GM06990 (cell line): ENCODE measurements around the gene DDX11.
A peak's percentile ranks its signal among the peaks of the same experiment; 100 is the strongest.
"Not testable (repeated sequence)": the region's sequence is repeated elsewhere in the genome, so short reads cannot be mapped to it uniquely, and the experiment has no call there.

Experiments
- DNase-seq: peaks from one replicate; pipeline ENCODE4 v3.0.0-alpha.2; 2011; ENCODE audit not compliant: insufficient read length; ENCODE audit errors: extremely low read depth
- H3K27me3 ChIP-seq: replicated peaks from 2 replicates; pipeline ENCODE4 v1.6.0; 2011; ENCODE audit warnings: low read length; ENCODE audit not compliant: control insufficient read depth, insufficient read depth
- H3K36me3 ChIP-seq: 2 replicates; pipeline ENCODE4 v1.5.1; 2011; ENCODE audit warnings: low read length; ENCODE audit not compliant: control insufficient read depth, insufficient read depth
- H3K4me3 ChIP-seq: replicated peaks from 2 replicates; pipeline ENCODE4 v1.5.1; 2011; ENCODE audit warnings: low read depth, mild to moderate bottlenecking, control low read depth, low read length
- TF ChIP-seq, protein P1 (sequence below): IDR thresholded peaks from 2 replicates; pipeline ENCODE4 v1.5.1; 2011; ENCODE audit warnings: low read length, control low read depth, mild to moderate bottlenecking, inconsistent platforms; ENCODE audit not compliant: insufficient read depth, poor library complexity, severe bottlenecking

Gene DDX11

DNA sequence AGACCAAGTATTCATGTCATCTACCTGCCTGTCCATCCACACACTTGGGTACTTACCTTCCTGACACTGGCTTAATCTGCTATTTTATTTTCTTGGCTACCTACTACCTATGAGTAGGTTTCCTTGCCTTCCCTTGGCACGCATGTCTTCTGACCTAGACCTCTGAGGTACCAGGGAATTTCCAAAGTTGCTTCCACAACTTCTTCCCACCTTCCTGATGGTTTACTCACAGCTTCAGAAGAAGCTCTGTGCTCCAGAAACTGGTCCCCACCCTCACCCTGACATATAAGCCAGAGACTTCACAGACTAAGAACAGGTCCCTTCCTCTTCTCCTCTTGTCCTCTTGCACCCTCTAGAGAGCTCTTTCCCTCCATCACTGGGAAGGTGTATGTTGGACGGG is 35.7 kb upstream of the DDX11 start:
- Histone ChIP-seq H3K36me3 (no peaks in the 10 kb centered on the region), H3K27me3 (peaks cover 2% of the 10 kb centered on the region), H3K4me3 (no peak overlapping the region)
- no peak for DNase-seq
- TF ChIP-seq, protein P1, sequence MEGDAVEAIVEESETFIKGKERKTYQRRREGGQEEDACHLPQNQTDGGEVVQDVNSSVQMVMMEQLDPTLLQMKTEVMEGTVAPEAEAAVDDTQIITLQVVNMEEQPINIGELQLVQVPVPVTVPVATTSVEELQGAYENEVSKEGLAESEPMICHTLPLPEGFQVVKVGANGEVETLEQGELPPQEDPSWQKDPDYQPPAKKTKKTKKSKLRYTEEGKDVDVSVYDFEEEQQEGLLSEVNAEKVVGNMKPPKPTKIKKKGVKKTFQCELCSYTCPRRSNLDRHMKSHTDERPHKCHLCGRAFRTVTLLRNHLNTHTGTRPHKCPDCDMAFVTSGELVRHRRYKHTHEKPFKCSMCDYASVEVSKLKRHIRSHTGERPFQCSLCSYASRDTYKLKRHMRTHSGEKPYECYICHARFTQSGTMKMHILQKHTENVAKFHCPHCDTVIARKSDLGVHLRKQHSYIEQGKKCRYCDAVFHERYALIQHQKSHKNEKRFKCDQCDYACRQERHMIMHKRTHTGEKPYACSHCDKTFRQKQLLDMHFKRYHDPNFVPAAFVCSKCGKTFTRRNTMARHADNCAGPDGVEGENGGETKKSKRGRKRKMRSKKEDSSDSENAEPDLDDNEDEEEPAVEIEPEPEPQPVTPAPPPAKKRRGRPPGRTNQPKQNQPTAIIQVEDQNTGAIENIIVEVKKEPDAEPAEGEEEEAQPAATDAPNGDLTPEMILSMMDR: no peak

DNA sequence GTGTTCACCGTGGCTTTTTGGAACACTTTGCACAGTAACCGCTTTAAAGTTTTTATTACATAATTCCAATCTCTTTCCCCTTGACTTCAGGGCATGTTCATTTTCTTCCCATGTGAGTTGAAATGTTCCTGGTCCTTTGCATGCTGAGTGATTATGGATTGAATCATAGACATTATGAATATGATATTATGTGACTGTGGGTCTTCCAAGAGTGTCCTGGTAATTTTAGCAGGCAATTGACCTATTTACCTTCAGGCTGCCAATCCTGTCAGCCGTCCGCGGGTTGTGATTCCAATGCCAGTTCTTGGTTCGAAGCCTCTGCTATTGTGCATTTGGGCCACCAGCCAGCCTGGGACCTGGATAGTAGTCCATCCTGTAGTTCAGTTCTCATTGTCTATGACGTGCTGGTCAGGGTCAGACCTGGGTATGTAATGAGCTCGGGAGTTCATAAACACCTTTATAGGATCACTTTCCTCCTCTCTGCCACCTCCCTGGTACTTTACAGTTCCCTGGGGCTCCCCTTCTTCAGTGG is 32.6 kb upstream of the DDX11 start:
- TF ChIP-seq, protein P1: no peak
- no peak overlapping the region for H3K4me3 ChIP-seq
- H3K36me3 ChIP-seq: no peaks in the 10 kb centered on the region
- H3K27me3 ChIP-seq: peaks cover 2% of the 10 kb centered on the region
- no peak for DNase-seq

DNA sequence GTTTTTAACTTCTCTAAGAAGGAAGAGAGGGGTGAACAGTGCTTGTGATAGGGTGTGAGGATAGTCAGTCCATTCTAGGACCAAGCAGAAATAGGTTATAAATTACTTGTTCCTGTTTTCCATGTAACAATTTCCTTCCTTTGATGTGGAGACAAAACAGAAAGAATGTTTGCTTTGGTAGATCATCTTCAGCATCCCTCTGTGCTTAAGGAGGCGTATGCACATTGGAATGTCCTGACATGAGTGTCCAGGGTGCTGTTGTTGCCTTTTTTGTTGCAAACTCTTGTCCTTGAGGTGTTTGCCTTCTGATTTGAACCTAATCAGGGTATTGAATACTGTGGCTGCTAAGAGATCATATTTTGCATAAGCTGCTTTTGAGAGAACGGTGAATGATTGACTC is 23.5 kb upstream of the DDX11 start:
- DNase-seq, H3K4me3 ChIP-seq, H3K27me3 ChIP-seq, H3K36me3 ChIP-seq: not testable (repeated sequence)

DNA sequence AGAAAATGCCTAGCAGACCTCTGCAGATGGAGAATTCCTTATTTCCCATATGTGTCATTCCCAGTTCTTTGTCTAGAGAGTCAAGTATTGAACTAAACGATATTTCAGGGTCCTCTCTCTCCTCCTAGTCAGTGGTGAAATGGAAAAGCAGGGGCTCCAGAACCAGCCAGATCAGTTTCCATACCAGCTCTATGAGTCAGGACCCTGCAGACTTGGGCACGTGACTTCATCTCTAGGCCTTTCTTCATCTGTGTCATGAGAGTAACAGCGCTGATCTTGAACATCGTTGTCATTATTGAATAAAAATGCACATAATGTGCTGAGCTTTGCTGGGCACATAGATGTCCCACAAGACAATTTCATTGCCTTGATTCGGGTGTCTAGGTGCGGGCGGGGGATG is 23.1 kb upstream of the DDX11 start:
- not testable (repeated sequence) for H3K4me3 ChIP-seq, H3K36me3 ChIP-seq, H3K27me3 ChIP-seq, DNase-seq

DNA sequence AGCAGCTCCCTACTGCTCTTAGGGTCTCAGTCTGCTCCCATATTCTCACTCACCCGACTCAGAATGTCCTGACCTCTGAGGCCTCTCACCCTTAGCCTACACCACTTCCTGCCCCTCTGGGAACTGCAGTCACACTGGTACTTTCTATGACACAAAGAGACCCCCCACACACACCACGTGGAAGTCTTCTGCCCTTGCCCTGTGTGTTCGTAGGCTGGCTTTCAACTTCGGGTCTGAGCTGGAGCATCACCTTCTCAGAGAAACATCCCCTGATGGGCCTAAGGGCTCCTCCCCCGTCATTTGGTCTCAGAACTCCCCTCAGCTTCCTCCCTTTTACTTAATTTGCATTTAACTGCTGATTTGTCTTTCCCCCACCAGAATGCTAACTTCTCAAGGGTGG is 22.0 kb upstream of the DDX11 start:
- not testable (repeated sequence) for H3K36me3 ChIP-seq, H3K4me3 ChIP-seq, H3K27me3 ChIP-seq, DNase-seq

DNA sequence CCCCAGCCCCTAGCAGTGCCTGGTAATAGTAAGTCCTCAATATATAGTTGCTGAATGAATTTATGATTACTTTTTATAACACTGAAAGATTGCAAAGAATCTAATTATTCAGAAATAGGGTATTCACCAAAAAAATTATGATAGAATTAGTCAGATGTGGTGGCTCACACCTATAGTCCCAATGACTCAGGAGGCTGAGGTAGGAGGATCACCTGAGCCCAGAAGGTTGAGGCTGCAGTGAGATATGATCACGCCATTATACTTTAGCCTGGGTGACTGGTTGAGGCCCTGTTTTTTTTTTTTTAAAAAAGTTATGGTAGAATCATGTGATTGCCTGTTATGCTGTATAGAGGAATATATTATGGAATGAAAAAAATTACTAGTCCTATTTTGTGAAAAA is 21.5 kb upstream of the DDX11 start:
- DNase-seq, H3K36me3 ChIP-seq, H3K4me3 ChIP-seq, H3K27me3 ChIP-seq: not testable (repeated sequence)

DNA sequence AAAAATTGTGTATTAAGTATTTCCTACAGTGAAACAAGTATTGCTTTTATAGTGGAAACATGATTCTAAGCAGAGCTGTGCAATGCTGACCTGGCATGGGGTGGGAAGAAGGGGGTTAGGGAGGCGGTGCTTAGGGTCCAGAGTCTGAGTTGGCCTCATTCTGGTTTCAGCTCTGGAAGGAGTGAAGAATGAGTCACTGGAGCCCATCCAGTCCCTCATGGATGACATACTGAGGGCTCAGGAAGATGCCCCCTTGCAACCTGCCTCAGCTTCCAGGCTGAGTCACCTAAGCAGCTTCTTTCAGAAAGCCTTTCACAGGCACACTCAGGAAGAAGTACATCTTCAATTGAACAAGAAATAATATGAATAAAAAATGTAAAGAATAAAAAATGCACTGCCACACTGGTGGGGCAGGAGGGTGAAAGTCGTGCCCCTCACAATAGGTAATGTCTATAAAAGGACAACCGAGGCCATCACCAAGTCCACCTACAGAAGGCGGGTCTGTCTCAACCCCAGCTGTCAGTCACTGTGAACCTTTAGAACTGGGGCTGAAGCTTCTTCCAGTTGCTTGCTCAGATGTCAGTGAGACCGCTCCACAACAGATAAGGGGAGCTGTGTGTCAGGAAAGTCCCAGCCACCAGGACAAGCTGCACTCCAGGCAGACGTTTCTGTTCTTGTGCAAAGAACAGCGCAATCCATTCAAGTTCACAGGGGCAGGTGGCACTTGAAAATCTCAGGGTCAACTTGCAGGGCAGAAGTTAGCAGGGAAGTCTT is 20.8 kb upstream of the DDX11 start:
- not testable (repeated sequence) for H3K4me3 ChIP-seq, H3K27me3 ChIP-seq, H3K36me3 ChIP-seq, DNase-seq

DNA sequence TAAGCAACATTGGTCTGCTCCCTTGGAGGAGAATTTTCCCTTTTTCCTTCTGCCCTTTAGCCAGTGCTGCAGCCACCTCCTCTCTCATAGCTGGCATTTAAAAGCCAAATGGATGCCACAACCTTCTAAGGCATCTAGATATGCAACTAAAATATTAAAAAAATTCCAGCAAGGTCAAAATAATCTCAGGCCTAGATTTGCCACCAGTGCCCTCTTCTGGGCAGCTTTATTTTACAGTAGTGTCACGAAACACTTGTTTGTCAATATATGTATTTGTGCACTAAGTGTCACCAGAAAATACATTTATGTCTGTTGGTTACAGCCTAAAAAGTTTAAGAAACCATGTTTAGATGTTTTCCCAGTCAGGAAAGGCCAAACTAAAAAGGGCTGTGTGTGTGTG is 19.7 kb upstream of the DDX11 start:
- TF ChIP-seq, protein P1: peak; percentile 10
- H3K4me3 ChIP-seq, H3K36me3 ChIP-seq, H3K27me3 ChIP-seq, DNase-seq: not testable (repeated sequence)
